Glutamatergic neuron (in vitro differentiated cells): Measurements from ENCODE around the gene CDH23. TPM values are rescaled to one million over a fixed set of nuclear protein-coding genes. Genes with fewer than 3 reads are reported as not detected.

ENCODE experiments used
- DNase-seq: peaks from one replicate; pipeline ENCODE4 v3.0.0; 2022
- H3K27ac Mint-ChIP-seq: one replicate; pipeline ENCODE4 v1.8.0; 2020; ENCODE audit warnings: mild to moderate bottlenecking, mixed read lengths, inconsistent platforms; ENCODE audit not compliant: unreplicated experiment
- H3K27me3 Mint-ChIP-seq: one replicate; pipeline ENCODE4 v1.8.0; 2020; ENCODE audit warnings: mild to moderate bottlenecking, moderate library complexity, mixed read lengths, inconsistent platforms; ENCODE audit not compliant: unreplicated experiment
- H3K36me3 Mint-ChIP-seq: one replicate; pipeline ENCODE4 v1.8.0; 2020; ENCODE audit warnings: mild to moderate bottlenecking, mixed read lengths, inconsistent platforms; ENCODE audit not compliant: unreplicated experiment
- H3K4me1 Mint-ChIP-seq: one replicate; pipeline ENCODE4 v1.8.0; 2020; ENCODE audit warnings: mild to moderate bottlenecking, low read depth, mixed read lengths, inconsistent platforms; ENCODE audit not compliant: unreplicated experiment
- H3K4me3 Mint-ChIP-seq: one replicate; pipeline ENCODE4 v1.8.0; 2020; ENCODE audit warnings: mild to moderate bottlenecking, mixed read lengths, inconsistent platforms; ENCODE audit not compliant: unreplicated experiment
- H3K9me3 Mint-ChIP-seq: one replicate; pipeline ENCODE4 v1.8.0; 2020; ENCODE audit warnings: mild to moderate bottlenecking, moderate library complexity, mixed read lengths, inconsistent platforms; ENCODE audit not compliant: unreplicated experiment
- total RNA-seq: library from RNA; stranded (reverse); fragmentation: NEBNext Ultra II Directional; extraction: Animal tissue kit (Norgen Biotek cat#: 25700); gene quantifications from one replicate; pipeline ENCODE4 v1.2.1, GENCODE V29; 2021; ENCODE audit not compliant: unreplicated experiment
- TF ChIP-seq, protein P1 (sequence below): fragments of 200-600 bp; sonication (generic); IDR thresholded peaks from one replicate; pipeline ENCODE4 v1.5.0; 2021; ENCODE audit not compliant: partially characterized antibody, unreplicated experiment

The CDH23 gene
- total RNA-seq, 1 donor from 2014 or later = 2.0 TPM

DNA sequence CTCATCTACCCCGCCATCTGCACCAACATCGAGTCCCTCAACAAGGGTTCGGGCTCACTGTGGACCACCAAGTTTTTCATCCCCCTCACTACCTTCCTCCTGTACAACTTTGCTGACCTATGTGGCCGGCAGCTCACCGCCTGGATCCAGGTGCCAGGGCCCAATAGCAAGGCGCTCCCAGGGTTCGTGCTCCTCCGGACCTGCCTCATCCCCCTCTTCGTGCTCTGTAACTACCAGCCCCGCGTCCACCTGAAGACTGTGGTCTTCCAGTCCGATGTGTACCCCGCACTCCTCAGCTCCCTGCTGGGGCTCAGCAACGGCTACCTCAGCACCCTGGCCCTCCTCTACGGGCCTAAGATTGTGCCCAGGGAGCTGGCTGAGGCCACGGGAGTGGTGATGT, 34.6 kb upstream of the CDH23 start:
- H3K4me1 Mint-ChIP-seq = peaks cover 4% of the 10 kb centered on the region
- no peak overlapping the region for H3K4me3 Mint-ChIP-seq
- H3K27me3 Mint-ChIP-seq = peaks cover 3% of the 10 kb centered on the region
- H3K9me3 Mint-ChIP-seq = no peaks in the 10 kb centered on the region
- H3K27ac Mint-ChIP-seq = no peak overlapping the region
- TF ChIP-seq, protein P1, sequence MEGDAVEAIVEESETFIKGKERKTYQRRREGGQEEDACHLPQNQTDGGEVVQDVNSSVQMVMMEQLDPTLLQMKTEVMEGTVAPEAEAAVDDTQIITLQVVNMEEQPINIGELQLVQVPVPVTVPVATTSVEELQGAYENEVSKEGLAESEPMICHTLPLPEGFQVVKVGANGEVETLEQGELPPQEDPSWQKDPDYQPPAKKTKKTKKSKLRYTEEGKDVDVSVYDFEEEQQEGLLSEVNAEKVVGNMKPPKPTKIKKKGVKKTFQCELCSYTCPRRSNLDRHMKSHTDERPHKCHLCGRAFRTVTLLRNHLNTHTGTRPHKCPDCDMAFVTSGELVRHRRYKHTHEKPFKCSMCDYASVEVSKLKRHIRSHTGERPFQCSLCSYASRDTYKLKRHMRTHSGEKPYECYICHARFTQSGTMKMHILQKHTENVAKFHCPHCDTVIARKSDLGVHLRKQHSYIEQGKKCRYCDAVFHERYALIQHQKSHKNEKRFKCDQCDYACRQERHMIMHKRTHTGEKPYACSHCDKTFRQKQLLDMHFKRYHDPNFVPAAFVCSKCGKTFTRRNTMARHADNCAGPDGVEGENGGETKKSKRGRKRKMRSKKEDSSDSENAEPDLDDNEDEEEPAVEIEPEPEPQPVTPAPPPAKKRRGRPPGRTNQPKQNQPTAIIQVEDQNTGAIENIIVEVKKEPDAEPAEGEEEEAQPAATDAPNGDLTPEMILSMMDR = no peak
- no peak for DNase-seq
- H3K36me3 Mint-ChIP-seq = no peaks in the 10 kb centered on the region

DNA sequence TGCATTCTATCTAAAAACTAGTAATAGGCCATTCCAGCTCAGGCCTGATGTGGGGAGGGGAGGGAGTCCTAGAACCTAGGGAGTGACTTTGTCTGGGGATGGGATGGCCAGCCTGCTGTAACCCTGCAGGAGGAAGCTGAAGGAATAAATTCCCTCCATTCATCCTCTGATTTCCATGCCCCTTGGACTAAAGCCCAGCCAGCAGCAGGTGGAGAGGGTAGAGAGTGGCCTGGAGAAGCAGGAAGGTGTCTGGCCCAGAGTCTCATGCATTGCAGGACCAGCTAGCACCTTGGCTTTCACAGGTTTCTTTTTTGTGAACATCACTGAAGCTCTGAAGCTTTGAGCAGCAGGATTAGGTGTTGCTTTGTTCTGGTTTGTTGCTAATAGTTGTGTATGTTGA, 32.8 kb upstream of the CDH23 start:
- peaks cover 3% of the 10 kb centered on the region for H3K27me3 Mint-ChIP-seq
- H3K36me3 Mint-ChIP-seq = no peaks in the 10 kb centered on the region
- H3K4me1 Mint-ChIP-seq = peaks cover 5% of the 10 kb centered on the region
- DNase-seq = no peak
- no peak overlapping the region for H3K27ac Mint-ChIP-seq
- TF ChIP-seq, protein P1 = no peak
- H3K9me3 Mint-ChIP-seq = no peaks in the 10 kb centered on the region
- H3K4me3 Mint-ChIP-seq = no peak overlapping the region

DNA sequence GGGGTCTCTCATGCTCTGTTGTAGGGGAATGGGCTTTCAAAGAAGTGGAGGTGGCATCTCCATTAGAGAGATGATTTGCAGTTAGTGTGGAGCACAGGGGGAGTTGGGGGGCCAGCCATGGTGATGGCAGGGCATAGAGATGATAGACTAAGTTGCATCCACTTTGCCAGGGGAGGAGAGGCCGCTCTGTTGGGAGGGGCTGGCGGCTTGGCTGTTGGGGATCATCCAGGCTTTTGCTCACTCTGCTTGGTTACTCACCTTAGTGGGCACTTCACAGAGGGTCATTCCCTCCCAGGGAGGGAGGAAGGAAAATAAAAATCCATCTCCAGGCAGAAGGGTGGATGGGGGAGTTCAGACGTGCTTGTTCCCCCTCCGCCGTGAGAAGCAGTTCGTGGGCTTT, 31.4 kb upstream of the CDH23 start:
- TF ChIP-seq, protein P1 = no peak
- Mint-ChIP-seq H3K9me3 (no peaks in the 10 kb centered on the region), H3K36me3 (no peaks in the 10 kb centered on the region), H3K4me3 (no peak overlapping the region), H3K4me1 (peaks cover 5% of the 10 kb centered on the region), H3K27ac (no peak overlapping the region), H3K27me3 (peaks cover 6% of the 10 kb centered on the region)
- no peak for DNase-seq

DNA sequence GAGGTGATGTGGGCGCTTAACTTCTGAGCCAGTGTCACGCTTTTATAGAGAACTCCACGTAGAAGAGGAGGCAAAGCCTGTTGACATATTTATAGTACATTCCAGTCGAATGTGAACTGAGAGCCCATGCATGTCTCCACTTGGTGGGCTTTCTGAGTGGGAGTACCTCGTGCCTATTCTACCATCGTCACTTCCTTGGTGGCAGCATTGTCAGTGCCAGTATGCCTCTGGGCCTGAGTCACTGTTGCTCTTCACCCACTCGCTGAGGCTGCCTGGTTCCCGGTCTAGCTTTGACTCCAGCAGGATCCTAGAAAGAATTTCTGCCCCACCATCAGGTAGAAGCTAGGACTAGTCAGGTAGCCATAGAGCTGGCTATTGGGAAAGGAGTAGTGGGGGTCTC, 30.0 kb upstream of the CDH23 start:
- no peak overlapping the region for H3K27ac Mint-ChIP-seq
- H3K9me3 Mint-ChIP-seq = no peaks in the 10 kb centered on the region
- no peak for DNase-seq
- TF ChIP-seq, protein P1 = no peak
- H3K27me3 Mint-ChIP-seq = peaks cover 6% of the 10 kb centered on the region
- H3K4me3 Mint-ChIP-seq = no peak overlapping the region
- H3K36me3 Mint-ChIP-seq = no peaks in the 10 kb centered on the region
- H3K4me1 Mint-ChIP-seq = peaks cover 5% of the 10 kb centered on the region

DNA sequence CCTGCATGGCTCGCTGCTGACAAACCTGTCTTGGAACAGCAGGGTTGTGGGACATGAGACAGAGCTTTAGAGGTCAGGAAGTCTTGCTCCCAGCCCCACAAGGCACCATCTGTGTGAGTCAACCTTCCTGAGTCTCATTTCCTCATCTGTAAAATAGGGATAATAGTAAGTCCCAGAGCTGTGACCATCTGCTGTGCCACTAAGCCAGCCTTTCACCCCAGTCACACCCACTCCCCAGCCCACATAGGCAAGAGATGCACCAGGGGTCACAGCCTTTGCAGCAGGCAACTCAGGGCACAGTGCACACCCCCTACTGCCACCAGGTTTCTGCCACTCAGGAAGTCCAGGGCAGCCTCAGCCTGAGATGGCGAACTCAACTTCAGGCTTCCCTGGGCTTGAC, 29.4 kb upstream of the CDH23 start:
- no peak overlapping the region for H3K4me3 Mint-ChIP-seq
- no peak for DNase-seq
- no peaks in the 10 kb centered on the region for H3K36me3 Mint-ChIP-seq
- no peak overlapping the region for H3K27ac Mint-ChIP-seq
- H3K4me1 Mint-ChIP-seq = peaks cover 5% of the 10 kb centered on the region
- H3K9me3 Mint-ChIP-seq = no peaks in the 10 kb centered on the region
- TF ChIP-seq, protein P1 = no peak
- peaks cover 6% of the 10 kb centered on the region for H3K27me3 Mint-ChIP-seq
